GM21529 (cell line): ENCODE measurements around the gene OR10J5.
"Not testable (repeated sequence)": the region's sequence is repeated elsewhere in the genome, so short reads cannot be mapped to it uniquely, and the experiment has no call there.

Source experiments
- ATAC-seq: cut with Tn5 transposase; IDR thresholded peaks from one replicate; pipeline ENCODE4 v1.9.1; 2021; ENCODE audit not compliant: unreplicated experiment

The OR10J5 gene

GRCh38 chr1:159535907-159536306 is at the start of gene OR10J5:
Gene OR10J5 (minus strand): TSS chr1:159536007. CDS start chr1:159536007, 0 bp downstream.
- ATAC-seq, result no peak

- ATAC-seq, result no peak
These were observed 48.7 kb upstream of the OR10J5 start for GRCh38 chr1:159584536-159584935.

- no peak for ATAC-seq
These were observed 45.6 kb upstream of the OR10J5 start for GRCh38 chr1:159581422-159581821.

- ATAC-seq, result no peak
These were observed 44.5 kb upstream of the OR10J5 start for GRCh38 chr1:159580340-159580739.

GRCh38 chr1:159577446-159577845 is 41.6 kb upstream of the OR10J5 start:
- no peak for ATAC-seq

- no peak for ATAC-seq
These were observed 26.9 kb upstream of the OR10J5 start for GRCh38 chr1:159562680-159563079.

- ATAC-seq, result no peak
These were observed 25.7 kb upstream of the OR10J5 start for GRCh38 chr1:159561497-159561896.

GRCh38 chr1:159560599-159560998 is 24.8 kb upstream of the OR10J5 start:
- no peak for ATAC-seq

- no peak for ATAC-seq
These were observed 21.1 kb upstream of the OR10J5 start for GRCh38 chr1:159556931-159557369.

- no peak for ATAC-seq
These were observed 18.9 kb upstream of the OR10J5 start for GRCh38 chr1:159554696-159555095.

GRCh38 chr1:159554261-159554660 is 18.5 kb upstream of the OR10J5 start:
- no peak for ATAC-seq

- no peak for ATAC-seq
These were observed 12.3 kb upstream of the OR10J5 start for GRCh38 chr1:159548126-159548525.

GRCh38 chr1:159532922-159533321 is 2.9 kb downstream of the OR10J5 start:
- ATAC-seq, result no peak

GRCh38 chr1:159524792-159525191 is 11.0 kb downstream of the OR10J5 start:
- ATAC-seq, result not testable (repeated sequence)

- no peak for ATAC-seq
These were observed 25.6 kb downstream of the OR10J5 start for GRCh38 chr1:159510229-159510541.

- no peak for ATAC-seq
These were observed 26.2 kb downstream of the OR10J5 start for GRCh38 chr1:159509440-159510228.

GRCh38 chr1:159508951-159509350 is 26.9 kb downstream of the OR10J5 start:
- ATAC-seq, result no peak

- ATAC-seq, result no peak
These were observed 30.1 kb downstream of the OR10J5 start for GRCh38 chr1:159505676-159506075.

- ATAC-seq, result no peak
These were observed 34.7 kb downstream of the OR10J5 start for GRCh38 chr1:159501082-159501481.

GRCh38 chr1:159494513-159495210 is 41.1 kb downstream of the OR10J5 start:
- not testable (repeated sequence) for ATAC-seq

- ATAC-seq, result no peak
These were observed 42.5 kb downstream of the OR10J5 start for GRCh38 chr1:159493354-159493753.

GRCh38 chr1:159492575-159493323 is 43.1 kb downstream of the OR10J5 start:
- ATAC-seq, result no peak
